ENCODE data around the gene SEC31A.
A peak's percentile ranks its signal among the peaks of the same experiment; 100 is the strongest.
"Not testable (repeated sequence)": the region's sequence is repeated elsewhere in the genome, so short reads cannot be mapped to it uniquely, and the experiment has no call there.

SEC31A gene

GRCh38 chr4:82833696-82834313 is 57.1 kb downstream of the SEC31A start:
- DNase-seq (ENCODE audit: low read depth in 2 of 2), result no peak

GRCh38 chr4:82833060-82833459 is 57.9 kb downstream of the SEC31A start:
- DNase-seq (ENCODE audit: low read depth in 2 of 2), result not testable (repeated sequence)

- DNase-seq (ENCODE audit: low read depth in 2 of 2), result no peak
Observed at GRCh38 chr4:82825425-82825824, 65.5 kb downstream of the SEC31A start.

GRCh38 chr4:82823062-82823461 is 67.9 kb downstream of the SEC31A start:
- no peak for DNase-seq (ENCODE audit: low read depth in 2 of 2)

- no peak for DNase-seq (ENCODE audit: low read depth in 2 of 2)
Observed at GRCh38 chr4:82820689-82821088, 70.3 kb downstream of the SEC31A start.

GRCh38 chr4:82818664-82819662 is 72.0 kb downstream of the SEC31A start:
- DNase-seq (ENCODE audit: low read depth in 2 of 2), result no peak

- DNase-seq (ENCODE audit: low read depth in 2 of 2), result not testable (repeated sequence)
Observed at GRCh38 chr4:82816874-82817273, 74.1 kb downstream of the SEC31A start.

- no peak for DNase-seq (ENCODE audit: low read depth in 2 of 2)
Observed at GRCh38 chr4:82814034-82814433, 76.9 kb downstream of the SEC31A start.

- DNase-seq (ENCODE audit: low read depth in 2 of 2), result no peak
Observed at GRCh38 chr4:82811838-82812341, 79.1 kb downstream of the SEC31A start.

- DNase-seq (ENCODE audit: low read depth in 2 of 2), result no peak
Observed at GRCh38 chr4:82811392-82811791, 79.6 kb downstream of the SEC31A start.

GRCh38 chr4:82810176-82810575 is 80.8 kb downstream of the SEC31A start:
- no peak for DNase-seq (ENCODE audit: low read depth in 2 of 2)

- DNase-seq (ENCODE audit: low read depth in 2 of 2), result no peak
Observed at GRCh38 chr4:82809619-82810018, 81.3 kb downstream of the SEC31A start.

GRCh38 chr4:82803746-82804145 is 87.2 kb downstream of the SEC31A start:
- DNase-seq (ENCODE audit: low read depth in 2 of 2), result no peak

GRCh38 chr4:82802911-82803310 is 88.0 kb downstream of the SEC31A start:
- no peak for DNase-seq (ENCODE audit: low read depth in 2 of 2)

- no peak for DNase-seq (ENCODE audit: low read depth in 2 of 2)
Observed at GRCh38 chr4:82801910-82802521, 88.9 kb downstream of the SEC31A start.

- DNase-seq (ENCODE audit: low read depth in 2 of 2), result no peak
Observed at GRCh38 chr4:82799006-82799881, 91.7 kb downstream of the SEC31A start.

- DNase-seq (ENCODE audit: low read depth in 2 of 2), result peak; percentile 47 to 64
Observed at GRCh38 chr4:82798168-82799005, 92.6 kb downstream of the SEC31A start, which contains the start of gene SCD5. Gene SCD5, minus strand, starts transcription at chr4:82798796. Its CDS starts 259 bp downstream, at chr4:82798537.

- DNase-seq (ENCODE audit: low read depth in 2 of 2), result no peak
Observed at GRCh38 chr4:82797405-82798111, 93.4 kb downstream of the SEC31A start.

GRCh38 chr4:82797040-82797404 is 93.9 kb downstream of the SEC31A start:
- DNase-seq (ENCODE audit: low read depth in 2 of 2), result no peak
